Activated naive CD4-positive, alpha-beta T cell treated with Interleukin-2 at 50 U/mL for 16 hours (primary cell): ENCODE measurements around the gene ZNF526.

Source experiments
- DNase-seq: peaks from one replicate; pipeline ENCODE4 v3.0.0-alpha.2; 2020

The ZNF526 gene

GRCh38 chr19:42197375-42197817 is 22.7 kb upstream of the ZNF526 start:
- DNase-seq, result no peak

- DNase-seq, result peak; percentile 64
These were observed 21.3 kb upstream of the ZNF526 start for GRCh38 chr19:42198676-42199439.

- DNase-seq, result peak; percentile 47
These were observed 20.5 kb upstream of the ZNF526 start for GRCh38 chr19:42199440-42200115.

GRCh38 chr19:42200116-42200715 is 19.9 kb upstream of the ZNF526 start:
- DNase-seq, result no peak

GRCh38 chr19:42201489-42202289 is 18.4 kb upstream of the ZNF526 start:
- peak; percentile 41 for DNase-seq

- DNase-seq, result no peak
These were observed 17.7 kb upstream of the ZNF526 start for GRCh38 chr19:42202290-42202880.

- DNase-seq, result no peak
These were observed 16.4 kb upstream of the ZNF526 start for GRCh38 chr19:42203700-42204099.

- no peak for DNase-seq
These were observed 15.4 kb upstream of the ZNF526 start for GRCh38 chr19:42204664-42205063.

- DNase-seq, result no peak
These were observed 13.0 kb upstream of the ZNF526 start for GRCh38 chr19:42206871-42207755.

- no peak for DNase-seq
These were observed 12.3 kb upstream of the ZNF526 start for GRCh38 chr19:42207767-42208271.

- no peak for DNase-seq
These were observed 11.5 kb upstream of the ZNF526 start for GRCh38 chr19:42208612-42209011.

- no peak for DNase-seq
These were observed 7.2 kb upstream of the ZNF526 start for GRCh38 chr19:42212886-42213285.

GRCh38 chr19:42214810-42215485 is 5.2 kb upstream of the ZNF526 start:
- DNase-seq, result no peak

GRCh38 chr19:42216653-42217519 is 3.2 kb upstream of the ZNF526 start:
- DNase-seq, result peak; percentile 35

- DNase-seq, result peak; percentile 99
These were observed 2.3 kb upstream of the ZNF526 start, which contains the start of gene DEDD2 for GRCh38 chr19:42217520-42218437. Gene DEDD2 (minus strand): TSS chr19:42217677. CDS start chr19:42217007, 670 bp downstream.

- DNase-seq, result no peak
These were observed 612 bp downstream of the ZNF526 start for GRCh38 chr19:42220751-42221097.

- no peak for DNase-seq
These were observed 5.0 kb downstream of the ZNF526 start for GRCh38 chr19:42224940-42225717.
